Embryonic facial prominence (tissue), 1 donor: ENCODE data around the gene CDK17.
"Not testable (repeated sequence)": the region's sequence is repeated elsewhere in the genome, so short reads cannot be mapped to it uniquely, and the experiment has no call there.

ENCODE experiments used
- DNase-seq: peaks from one replicate; pipeline ENCODE4 v3.0.0-alpha.2; 2016; ENCODE audit errors: extremely low spot score

Gene CDK17

DNA sequence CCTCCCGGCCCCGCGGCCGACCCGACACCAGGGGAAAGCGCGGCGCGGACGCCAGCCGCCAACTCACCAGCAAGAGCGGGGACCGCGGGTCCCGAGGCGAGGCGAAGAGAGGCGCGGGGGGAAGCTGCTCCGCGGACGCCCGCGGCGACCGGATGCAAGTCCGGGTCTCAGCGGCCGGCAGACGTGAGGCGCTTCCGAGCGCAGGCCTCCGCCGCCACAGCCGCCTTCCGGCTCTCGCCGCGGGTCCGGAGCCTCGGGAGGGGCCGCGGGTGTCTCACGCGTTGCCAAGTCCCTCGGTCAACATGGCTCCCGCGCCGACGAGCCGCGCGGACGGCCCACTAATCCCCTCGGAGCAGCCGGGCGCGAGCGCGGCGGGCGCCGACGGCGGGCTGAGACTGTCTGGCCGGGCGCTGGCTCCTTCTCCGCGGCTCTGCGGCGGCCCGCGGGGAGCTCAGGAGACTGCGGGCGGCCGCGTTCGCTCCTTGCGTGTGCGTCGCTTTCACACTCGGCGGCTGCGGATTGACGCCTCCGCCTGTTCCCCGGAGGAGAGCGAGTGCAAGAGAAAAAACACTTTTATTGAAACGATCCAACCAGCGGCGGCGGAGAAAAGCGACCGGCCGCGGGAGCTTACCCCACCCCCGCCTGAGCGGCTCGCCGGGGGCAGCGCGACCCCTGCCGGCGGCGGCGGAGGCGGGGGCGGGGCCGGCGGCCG, at the start of gene CDK17:
CDK17 (minus strand) TSS at position 521 of the 712 bp plus-strand sequence. CDS start 65,603 bp downstream, outside the sequence.
- peak; percentile 81 for DNase-seq

DNA sequence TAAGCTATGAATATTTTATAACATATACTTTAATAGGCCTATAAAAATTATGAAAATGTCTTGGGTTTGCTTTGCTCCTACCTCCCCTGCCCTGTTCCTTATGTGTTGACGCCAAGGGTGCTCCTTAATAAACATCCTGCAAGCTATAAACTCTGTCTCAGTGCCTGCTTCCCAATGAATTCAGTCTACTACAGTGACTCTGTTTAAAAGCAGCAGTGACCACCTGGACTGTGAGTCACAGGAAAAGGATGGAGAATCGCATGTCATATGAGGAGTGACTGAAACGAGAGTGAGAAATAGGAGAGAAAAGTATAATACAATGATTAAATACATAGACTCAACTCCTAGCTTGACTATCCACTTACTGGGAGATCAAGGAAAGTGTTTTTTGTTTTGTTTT, 48.1 kb upstream of the CDK17 start:
- DNase-seq: no peak

DNA sequence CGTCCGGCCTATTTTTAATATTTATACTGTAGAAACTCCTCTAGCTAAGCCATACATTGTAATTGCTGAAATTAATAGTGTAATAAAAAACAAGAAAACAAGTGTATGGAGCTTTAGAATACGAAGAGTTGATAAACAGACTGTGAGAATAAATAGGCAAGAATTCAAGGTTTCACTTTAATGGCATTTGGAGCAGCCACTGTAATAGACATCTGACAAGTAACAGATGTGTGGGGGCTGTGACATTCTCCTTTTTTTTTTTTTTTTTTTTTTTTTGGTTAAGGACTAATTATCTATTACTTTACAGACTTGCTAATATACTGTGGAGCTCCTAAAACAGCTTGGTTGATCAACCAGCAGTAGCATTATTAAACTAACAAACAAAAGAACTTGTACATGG, 47.0 kb upstream of the CDK17 start:
- no peak for DNase-seq

DNA sequence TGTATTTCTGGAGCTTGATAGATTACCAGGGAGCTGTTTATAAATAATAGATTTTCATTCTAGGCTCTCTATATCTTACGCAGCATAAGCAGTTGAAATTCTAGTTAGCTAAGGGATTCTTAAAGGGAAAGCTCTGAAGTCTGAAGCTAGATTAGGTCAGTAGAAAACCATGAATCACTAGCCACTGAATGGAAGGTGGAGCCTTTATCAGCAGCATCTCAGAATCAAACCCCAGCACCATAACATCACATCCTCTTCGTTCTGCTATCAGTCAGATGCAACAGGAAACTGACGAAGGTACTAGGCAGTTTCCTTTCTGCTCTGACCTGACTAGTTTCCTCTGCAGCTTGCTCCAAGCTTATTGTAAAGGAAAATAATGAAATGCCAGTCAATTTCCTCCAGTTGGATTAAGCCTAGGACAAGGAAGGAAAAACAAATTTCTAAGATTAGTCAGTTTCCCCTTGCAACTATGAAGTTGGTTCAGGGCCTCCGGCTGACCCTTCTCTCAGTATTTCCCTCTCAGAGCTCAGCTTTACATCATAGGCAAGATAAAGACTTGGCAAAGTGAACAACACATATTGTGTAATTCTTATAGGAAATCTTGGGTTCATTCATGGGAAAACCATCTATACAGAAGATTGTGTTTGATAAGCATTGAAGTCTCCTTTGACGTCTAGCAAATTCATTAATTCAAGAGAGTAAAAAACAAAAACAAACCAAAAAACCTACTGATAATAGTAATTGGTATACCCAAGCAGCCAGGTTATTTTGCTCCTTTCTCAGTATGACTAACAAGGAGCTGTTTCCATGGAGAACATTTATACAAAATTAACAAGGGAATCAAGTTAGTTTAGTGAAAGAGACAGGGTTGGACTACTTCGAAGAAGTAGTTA, 45.7 kb upstream of the CDK17 start:
- no peak for DNase-seq

DNA sequence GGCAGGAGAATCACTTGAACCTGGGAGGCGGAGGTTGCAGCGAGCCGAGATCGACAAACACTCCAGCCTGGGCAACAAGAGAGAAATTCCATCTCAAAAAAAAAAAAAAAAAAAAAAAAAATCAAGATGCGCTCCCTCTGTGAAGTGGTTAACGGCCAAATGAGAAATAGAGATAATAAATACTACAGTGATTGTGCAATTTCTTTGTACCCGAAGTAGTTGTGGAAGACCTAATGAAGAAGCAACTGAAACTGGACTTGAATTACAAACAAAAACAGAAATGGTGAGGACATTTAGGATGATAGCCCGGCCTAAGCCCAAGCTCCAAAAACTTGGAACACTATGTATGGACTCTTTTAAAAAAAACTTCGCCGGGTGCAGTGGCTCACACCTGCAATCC, 44.2 kb upstream of the CDK17 start:
- DNase-seq: no peak

DNA sequence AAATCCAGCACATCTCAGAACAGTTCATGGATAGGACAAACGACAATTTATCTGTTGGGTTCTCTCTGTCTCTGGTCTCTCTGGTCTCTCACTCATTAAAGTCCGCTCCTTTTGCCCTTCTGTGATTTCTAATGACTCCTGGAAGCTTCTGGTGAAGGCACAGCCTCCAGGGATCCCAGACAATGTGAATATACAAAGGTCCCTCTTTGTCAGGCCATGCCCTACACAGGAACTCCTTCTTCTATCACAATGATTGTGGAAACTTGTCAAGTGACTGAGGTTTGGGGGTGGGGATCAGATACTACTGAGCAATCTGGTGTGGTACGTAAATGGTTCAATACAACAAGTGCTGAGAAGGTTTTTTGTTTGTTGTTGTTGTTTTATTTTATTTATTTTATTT, 42.7 kb upstream of the CDK17 start:
- DNase-seq: no peak

DNA sequence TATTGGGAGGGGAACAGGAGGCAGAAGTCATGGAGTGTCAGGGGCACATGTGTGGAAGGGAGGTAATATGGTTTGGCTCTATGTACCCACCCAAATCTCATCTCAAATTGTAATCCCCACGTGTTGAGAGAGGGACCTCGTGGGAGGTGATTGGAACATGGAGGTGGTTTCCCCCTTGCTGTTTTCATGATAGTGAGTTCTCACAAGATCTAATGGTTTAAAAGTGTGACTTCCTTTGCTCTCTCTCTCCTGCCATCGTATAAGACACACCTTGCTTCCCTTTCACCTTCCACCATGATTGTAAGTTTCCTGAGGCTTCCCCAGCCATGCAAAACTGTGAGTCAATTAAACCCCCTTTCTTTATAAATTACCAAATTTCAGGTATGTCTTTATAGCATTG, 41.6 kb upstream of the CDK17 start:
- no peak for DNase-seq

DNA sequence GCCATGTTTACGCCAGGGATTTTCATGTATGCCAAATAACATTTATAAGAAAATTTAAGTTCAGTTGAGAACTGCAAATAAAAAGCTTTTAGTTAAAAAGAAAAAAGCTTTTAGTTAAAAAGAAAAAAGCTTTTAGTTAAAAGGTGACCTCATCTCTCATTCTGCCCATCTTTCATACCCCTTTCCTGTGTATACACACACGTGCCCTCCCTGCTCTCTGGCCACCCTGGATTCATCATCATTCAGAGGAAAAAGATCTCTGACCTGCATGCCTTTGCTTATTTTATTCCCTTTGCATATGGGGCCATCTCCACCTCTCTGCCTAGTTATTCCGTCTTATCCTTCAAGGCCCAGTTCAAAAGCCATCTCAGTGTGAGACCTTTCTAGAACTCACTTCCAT, 38.1 kb upstream of the CDK17 start:
- no peak for DNase-seq

DNA sequence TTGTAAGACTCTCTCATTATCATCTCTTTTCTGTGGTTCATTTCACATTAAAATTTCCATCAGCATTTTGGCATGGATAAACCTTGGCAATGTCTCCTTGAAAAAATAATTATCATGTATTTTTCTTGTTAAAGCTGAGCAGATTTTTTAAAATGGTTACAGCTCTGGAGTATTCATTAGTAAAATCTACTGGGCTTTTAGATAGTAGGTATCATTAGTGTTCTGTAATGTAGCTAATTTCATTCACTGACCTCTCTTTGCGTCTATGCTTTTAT, 36.9 kb upstream of the CDK17 start:
- DNase-seq: no peak

DNA sequence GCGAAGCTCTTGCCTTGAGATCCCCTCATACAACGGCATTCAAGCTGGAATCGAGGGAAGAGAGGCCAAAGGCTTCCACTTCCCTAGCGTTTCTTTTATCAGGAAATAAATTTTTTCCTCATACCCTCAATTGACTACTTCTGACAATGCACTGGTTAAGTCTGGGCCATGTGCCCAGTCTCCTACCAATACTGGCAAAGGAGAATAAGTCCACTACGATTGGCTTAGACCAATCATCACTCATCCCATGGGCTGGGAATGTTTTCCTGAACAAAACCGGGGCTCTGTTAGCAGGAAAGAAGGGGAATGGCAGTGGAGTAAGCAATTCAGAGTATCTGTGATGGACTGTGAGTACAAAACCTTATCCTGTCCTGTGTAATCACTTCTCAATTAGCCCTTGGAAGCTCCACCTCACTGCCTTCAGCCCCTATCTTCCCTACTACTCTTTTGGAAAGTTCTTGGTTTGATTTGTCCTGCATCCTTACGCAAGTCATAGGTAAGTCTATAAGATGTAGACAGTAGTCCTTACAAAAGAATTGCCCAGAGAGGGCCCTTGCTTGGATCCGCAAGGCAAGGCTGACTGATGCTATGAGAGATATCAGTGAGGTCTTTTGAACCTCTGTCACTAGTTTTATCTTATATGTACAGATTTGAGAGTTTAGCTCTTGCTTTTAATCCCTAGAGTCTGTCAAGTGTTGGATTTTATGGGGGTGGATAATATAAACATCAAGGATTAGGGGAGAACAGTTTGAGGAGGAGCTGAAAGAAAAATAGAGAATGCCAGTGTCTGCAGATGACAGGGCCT, 36.3 kb upstream of the CDK17 start:
- DNase-seq: no peak

DNA sequence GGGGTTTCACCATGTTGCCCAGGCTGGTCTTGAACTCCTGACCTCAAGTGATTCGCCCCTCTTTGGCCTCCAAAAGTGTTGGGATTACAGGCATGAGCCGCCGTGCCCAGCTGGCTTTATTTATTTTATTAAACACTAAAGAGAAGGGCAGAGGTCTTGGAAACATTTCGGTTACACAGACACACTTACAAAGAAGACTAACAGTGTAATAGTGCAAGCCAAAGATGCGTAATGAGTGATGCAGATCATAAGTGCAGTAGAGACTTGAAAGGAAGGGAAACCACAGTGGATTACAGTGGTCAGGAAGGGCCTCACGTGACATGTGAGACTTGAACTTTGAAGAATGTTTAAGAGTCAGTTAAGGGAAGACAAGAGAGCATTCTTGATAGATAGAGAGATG, 33.9 kb upstream of the CDK17 start:
- no peak for DNase-seq

DNA sequence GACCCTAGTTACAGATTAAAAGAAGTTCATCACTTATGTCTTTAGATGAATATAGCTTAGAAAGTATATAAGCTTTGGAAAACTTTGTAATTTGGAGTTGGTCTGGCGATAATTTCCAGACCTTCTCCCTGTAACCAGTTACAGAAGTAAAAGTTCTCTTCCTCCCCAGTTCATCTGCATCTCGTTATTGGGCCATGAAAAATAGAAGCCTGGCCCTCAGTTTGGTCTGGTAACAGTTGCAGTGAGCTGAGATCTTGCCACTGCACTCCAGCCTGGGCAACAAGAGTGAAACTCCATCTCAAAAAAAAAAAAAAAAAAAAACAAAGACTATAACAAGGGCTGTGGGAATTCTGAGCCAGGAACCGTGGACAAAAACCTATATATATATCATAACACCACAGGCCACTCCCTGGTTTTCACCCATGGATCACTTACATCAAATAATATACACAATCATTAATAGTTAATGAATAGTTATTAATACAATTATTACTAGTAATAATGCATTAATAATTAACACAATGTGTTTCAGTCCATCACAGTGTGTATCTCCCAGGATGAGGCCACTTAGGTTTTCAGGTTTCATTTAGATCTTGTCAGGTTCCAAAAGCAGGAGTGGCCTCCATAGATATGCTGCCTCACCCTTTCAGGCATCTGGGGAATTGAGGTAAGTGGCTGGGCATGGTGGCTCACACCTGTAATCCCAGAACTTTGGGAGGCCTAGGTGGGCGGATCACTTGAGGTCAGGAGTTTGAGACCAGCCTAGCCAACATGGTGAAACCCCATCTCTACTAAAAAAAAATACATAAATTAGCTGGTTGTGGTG, 32.5 kb upstream of the CDK17 start:
- not testable (repeated sequence) for DNase-seq

DNA sequence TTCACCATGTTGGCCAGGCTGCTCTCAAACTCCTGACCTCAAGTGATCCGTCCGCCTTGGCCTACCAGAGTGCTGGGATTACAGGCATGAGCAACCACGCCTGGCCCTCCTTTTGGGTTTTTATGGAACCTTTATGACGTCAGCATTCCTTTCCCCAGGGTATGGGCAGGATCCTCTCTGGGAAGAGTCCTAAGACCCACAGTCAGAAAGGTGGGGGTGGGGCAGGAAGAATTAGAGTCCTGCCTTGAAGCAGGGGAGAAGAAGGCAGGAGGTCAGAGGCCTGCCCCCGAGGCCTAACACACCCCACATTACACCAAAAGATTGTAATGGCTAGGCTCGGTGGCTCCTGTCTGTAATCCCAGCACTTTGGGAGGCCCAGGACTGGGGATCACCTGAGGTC, 30.8 kb upstream of the CDK17 start:
- no peak for DNase-seq

DNA sequence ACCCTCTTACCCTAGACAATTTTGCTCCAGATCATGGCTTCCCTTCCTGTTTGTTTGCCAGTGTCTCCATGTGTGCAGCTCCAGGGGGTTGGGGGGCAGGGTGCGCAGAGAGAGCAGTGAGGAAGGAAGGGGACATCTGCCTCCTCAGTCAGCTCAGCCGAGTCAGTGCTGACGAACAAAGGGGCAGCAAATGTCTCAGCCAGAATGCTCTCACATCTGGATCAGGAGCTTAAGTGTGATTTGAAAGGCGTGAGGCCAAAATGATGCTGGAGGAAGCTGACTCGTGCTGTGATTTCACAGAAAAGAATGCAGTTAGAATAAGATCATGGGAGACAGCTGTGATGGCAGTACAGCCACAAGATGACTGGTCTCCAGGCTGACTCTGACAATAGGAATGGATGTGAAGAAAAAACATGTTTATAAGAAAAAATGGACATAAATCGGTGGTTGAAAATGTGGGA, 27.1 kb upstream of the CDK17 start:
- DNase-seq: peak; percentile 55

DNA sequence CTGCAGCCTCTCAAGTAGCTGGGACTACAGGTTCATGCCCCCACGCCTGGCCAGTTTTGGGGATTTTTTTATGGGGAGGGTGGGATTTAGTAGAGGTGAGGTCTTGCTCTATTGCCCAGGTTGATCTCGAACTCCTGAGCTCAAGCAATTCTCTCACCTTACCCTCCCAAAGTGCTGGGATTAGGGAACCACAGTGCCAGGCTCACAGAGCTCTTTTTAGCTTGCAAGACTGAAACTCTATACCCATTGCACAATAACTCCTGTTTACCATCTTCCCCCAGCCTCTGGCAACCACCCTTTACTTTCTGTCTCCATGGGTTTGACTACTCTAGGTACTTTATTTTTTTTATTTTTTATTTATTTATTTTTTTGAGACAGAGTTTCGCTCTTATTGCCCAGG, 25.7 kb upstream of the CDK17 start:
- no peak for DNase-seq

DNA sequence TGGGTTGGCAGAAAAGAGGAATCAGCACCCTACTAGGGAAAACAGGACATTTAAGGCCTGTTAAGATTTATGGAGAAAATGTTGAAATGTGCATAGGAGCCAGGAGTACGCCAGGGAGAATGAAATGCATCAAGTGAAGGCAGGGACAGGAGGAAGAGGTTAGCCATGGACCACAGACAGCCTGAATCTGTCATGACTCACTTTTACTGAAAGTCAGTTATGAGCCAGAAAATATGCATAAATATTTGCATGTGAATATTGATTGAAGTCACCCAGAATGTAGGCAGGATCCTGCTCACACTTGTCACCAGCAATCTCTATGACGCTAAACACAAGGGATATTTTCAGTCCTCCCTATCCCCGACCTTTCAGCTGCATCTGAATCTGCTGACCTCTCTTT, 25.1 kb upstream of the CDK17 start:
- no peak for DNase-seq

DNA sequence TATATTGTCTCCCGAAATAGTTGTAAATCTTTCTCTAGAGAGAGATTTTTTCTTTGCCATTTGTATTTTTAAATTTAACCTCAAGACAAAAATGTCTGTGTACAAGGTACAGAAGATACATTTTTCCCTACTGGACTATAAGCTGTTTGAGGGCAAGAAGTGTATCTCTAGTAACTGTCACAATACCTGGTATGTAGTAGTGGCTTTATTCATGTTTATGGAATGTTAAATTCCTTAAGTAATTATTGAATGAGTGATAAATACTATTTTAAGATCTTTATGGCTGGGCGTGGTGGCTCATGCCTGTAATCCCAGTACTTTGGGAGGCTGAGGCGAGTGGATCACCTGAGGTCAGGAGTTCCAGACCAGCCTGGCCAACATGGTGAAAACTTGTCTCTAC, 24.4 kb upstream of the CDK17 start:
- DNase-seq: no peak

DNA sequence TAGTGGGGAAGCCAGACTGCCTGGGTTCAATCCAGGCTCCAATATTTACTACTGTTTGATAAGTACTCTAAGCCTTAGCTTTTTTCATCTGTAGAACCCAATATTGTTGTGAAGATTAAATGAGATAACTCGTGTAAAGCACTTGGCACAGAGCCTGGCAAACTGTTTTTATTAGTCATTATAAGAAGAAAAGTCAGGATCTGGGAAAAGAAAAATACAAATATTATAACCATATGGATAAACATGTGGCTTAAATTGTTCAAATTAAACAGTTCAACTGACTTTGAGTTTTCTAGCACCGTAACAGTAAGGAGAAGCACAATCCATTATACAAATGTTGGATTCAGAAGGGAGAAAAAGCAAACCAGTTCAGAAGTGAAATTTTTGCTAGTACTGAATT, 22.0 kb upstream of the CDK17 start:
- DNase-seq: no peak

DNA sequence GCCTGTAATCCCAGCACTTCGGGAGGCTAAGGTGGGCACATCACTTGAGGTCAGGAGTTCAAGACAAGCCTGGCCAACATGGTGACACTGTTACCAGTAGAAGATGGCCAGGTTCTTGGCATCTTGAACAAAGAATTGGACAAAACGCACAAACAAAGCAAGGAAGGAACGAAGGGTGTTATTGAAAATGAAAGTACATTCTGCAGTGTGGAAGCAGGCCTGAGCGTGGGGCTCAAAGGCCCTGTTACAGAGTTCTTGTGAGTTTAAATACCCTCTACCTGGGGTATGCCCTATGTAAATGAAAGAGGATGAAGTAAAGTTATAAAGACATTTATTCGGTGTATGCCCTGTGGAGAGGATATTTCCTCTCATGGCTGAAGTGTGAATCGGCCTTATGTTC, 20.8 kb upstream of the CDK17 start:
- no peak for DNase-seq

DNA sequence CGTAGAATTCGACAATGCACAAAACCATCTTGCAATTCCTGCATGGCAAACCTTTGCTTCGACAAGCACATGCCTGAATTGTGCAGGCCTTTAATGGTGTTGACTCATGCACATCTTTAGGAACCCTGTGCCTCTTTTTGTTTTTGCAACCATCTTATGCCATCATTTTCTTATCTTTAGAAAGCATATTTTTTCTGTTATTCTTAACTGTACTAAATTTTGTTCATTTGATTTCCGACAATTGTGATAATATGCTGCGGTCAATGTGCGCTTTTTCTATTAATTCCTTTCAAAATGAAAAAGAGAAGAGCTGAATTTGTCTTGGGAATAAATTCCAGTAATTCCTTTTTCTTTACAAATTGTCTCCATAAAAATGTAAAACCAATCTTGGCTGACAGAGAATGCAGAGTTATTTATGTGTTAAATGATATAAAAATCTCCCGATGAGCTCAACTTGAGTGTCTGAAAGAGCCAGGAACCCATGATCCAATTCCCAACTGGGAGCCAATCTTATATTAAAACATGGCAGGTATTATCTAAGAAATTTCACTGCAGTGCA, 20.1 kb upstream of the CDK17 start:
- DNase-seq: no peak

DNA sequence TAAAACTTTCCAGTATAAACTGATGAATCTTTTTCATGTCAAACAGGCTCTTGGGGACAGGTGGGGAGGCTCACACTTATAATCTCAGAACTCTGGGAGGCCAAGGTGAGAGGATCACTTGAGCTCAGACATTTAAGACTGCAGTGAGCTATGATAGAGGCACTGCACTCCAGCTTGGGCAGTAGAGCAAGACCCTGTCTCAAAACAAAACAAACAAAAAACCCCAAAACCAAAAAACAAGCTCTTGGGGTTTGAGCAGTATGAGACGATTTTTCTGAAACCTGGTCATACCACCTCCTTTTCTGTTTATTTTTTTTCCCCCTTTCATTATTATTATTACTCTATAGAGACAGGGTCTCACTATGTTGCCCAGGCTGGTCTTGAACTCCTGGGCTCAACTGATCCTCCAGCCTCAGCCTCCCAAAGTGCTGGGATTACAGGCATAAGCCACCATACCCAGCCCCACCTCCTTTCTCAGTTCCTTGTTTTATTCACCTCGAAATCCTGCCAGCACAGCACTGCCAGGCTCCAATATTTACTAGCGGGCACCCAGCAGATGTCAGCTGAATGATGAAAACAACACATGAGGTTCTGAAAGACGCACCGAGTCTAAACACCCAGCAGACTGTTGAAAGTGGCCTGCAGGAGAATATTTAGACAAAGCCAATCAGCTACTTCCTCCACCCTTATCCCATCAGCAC, 19.5 kb upstream of the CDK17 start:
- DNase-seq: no peak
